Neuron (in vitro differentiated cells): Measurements from ENCODE around the gene CLASRP.

Source experiments
- H2AFZ ChIP-seq: one replicate; pipeline ENCODE4 v1.6.1; 2013; ENCODE audit warnings: low read depth, mild to moderate bottlenecking, inconsistent platforms, low read length, moderate library complexity
- H3K27me3 ChIP-seq: one replicate; pipeline ENCODE4 v1.6.1; 2013; ENCODE audit warnings: low read length; ENCODE audit not compliant: insufficient read depth
- H3K36me3 ChIP-seq: one replicate; pipeline ENCODE4 v1.6.1; 2013; ENCODE audit warnings: low read length; ENCODE audit not compliant: insufficient read depth
- H3K4me1 ChIP-seq: one replicate; pipeline ENCODE4 v1.6.1; 2013; ENCODE audit warnings: low read length; ENCODE audit not compliant: insufficient read depth
- H3K4me3 ChIP-seq: 2 replicates; pipeline ENCODE4 v1.5.1; 2013; ENCODE audit warnings: mild to moderate bottlenecking, low read length, moderate library complexity
- H3K9me3 ChIP-seq: one replicate; pipeline ENCODE4 v1.6.1; 2013; ENCODE audit warnings: low read length

The CLASRP gene

DNA sequence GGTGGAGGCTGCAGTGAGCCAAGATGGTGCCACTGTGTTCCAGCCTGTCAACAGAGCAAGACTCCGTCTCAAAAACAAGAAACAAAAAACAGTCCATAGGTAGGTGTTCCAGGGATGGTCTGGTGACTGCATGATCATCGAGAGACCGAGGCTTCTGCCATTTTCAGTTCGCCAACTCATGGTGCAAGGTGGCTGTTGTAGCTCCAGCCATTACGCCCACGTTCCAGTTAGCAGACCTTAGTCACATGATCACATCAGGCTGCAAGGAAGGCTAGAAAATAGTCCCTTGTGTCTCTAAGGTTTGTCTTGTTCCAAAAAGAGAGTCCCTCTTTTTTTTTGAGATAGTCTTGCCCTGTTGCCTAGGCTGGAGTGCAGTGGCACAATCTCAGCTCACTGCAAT is 3.1 kb upstream of the CLASRP start:
- Histone ChIP-seq H3K9me3 (peaks cover 3% of the 10 kb centered on the region), H3K4me1 (peaks cover 11% of the 10 kb centered on the region), H2AFZ (no peak overlapping the region), H3K4me3 (no peak overlapping the region), H3K27me3 (no peaks in the 10 kb centered on the region), H3K36me3 (peaks cover 10% of the 10 kb centered on the region)

DNA sequence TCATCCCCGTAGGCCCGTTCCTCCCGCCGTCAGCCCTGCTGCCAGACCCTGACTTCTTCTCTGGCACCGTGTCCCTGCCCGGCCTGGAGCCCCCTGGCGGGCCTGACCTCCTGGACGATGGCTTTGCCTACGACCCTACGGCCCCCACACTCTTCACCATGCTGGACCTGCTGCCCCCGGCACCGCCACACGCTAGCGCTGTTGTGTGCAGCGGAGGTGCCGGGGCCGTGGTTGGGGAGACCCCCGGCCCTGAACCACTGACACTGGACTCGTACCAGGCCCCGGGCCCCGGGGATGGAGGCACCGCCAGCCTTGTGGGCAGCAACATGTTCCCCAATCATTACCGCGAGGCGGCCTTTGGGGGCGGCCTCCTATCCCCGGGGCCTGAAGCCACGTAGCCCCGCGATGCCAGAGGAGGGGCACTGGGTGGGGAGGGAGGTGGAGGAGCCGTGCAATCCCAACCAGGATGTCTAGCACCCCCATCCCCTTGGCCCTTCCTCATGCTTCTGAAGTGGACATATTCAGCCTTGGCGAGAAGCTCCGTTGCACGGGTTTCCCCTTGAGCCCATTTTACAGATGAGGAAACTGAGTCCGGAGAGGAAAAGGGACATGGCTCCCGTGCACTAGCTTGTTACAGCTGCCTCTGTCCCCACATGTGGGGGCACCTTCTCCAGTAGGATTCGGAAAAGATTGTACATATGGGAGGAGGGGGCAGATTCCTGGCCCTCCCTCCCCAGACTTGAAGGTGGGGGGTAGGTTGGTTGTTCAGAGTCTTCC is 1.3 kb upstream of the CLASRP start:
- Histone ChIP-seq H3K9me3 (no peaks in the 10 kb centered on the region), H2AFZ (no peak overlapping the region), H3K4me3 (no peak overlapping the region), H3K4me1 (peaks cover 11% of the 10 kb centered on the region), H3K27me3 (no peaks in the 10 kb centered on the region), H3K36me3 (peaks cover 24% of the 10 kb centered on the region)

DNA sequence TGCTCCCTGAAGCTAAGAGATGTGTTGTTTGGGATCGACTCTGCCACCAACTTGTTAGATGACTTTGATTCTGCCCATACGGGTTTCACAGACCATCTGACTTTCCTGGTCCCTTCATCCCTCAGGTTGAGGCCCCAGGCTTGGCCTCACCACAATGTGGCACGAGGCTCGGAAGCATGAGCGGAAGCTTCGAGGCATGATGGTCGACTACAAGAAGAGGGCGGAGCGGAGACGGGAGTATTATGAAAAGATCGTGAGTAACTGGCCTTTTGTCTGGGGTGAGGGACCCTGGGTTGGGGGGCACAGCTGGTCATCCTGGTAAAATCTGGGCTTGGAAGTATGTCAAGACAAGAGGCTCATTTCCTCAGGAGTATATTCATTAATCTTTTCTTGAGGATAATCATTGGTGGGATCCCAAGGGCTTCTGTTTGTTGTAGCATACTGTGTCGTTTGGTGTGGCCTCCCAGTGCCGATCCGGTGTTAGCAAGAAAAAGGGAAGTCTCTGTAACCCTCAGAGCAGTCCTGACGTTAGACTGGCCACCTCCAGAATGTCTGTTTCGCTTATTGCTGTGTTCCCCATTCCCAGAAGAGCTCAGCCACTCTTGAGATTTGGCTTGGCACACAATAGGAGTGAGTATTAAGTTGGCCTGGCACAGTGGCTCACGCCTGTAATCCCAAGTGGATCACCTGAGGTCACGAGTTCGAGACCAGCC is 1.4 kb downstream of the CLASRP start:
- peaks cover 40% of the 10 kb centered on the region for H3K36me3 ChIP-seq
- peak overlapping the region; percentile 100 for H3K4me3 ChIP-seq
- H3K27me3 ChIP-seq = no peaks in the 10 kb centered on the region
- no peak overlapping the region for H2AFZ ChIP-seq
- H3K4me1 ChIP-seq = peaks cover 12% of the 10 kb centered on the region
- H3K9me3 ChIP-seq = no peaks in the 10 kb centered on the region

DNA sequence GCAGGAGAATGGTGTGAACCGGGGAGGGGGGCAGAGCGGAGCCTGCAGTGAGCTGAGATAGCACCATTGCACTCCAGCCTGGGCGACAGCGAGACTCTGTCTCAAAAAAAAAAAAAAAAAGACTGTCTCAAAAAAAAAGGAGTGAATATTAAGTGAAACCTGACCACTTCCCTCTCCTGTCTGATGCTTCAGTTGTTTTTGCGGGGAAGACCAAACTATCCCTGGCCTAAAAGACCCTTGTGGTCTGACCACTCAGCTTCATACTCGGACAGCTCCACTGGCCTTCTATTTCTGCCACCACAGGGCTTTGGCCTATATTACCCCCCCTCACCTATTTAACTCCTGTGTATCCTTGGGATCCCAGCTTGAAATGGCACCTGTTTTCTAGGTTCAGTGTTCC is 2.3 kb downstream of the CLASRP start:
- Histone ChIP-seq H3K27me3 (no peaks in the 10 kb centered on the region), H3K36me3 (peaks cover 46% of the 10 kb centered on the region), H2AFZ (no peak overlapping the region), H3K4me3 (no peak overlapping the region), H3K4me1 (peaks cover 21% of the 10 kb centered on the region), H3K9me3 (no peaks in the 10 kb centered on the region)

DNA sequence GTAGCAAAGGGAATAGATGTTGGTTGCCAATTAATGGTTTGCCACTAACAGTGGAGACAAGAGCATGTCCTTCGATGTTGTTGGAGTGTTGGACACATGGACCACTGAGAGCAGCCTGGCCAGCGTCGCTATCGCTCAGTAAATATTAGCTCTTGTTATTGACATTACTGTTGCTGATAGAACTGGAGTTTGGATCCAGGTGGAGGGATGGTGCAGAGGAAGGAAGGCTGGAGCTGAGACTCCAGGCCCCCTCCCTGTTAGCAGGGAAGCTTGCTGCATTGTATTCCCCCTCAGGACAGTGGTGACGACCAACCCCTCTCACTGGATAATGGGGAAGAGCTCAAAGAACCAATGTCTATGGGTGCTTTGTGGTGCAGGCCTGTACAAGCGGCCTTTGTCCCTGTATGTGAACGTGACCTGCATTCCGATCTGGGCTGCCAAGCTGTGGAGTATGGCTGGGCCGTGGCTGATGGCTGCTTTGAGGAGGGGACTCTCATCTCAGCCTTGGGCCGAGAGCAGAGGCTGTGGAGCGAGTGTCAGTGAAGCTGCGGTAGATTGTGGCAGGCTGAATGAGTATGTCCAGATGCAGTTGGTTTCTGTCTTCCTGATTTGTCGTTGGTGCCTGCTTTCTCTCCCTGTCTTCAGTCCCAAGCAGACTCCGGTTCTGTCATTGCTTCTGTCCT is 7.0 kb downstream of the CLASRP start:
- peaks cover 13% of the 10 kb centered on the region for H3K4me1 ChIP-seq
- no peaks in the 10 kb centered on the region for H3K9me3 ChIP-seq
- H2AFZ ChIP-seq = no peak overlapping the region
- no peak overlapping the region for H3K4me3 ChIP-seq
- no peaks in the 10 kb centered on the region for H3K27me3 ChIP-seq
- peaks cover 42% of the 10 kb centered on the region for H3K36me3 ChIP-seq

DNA sequence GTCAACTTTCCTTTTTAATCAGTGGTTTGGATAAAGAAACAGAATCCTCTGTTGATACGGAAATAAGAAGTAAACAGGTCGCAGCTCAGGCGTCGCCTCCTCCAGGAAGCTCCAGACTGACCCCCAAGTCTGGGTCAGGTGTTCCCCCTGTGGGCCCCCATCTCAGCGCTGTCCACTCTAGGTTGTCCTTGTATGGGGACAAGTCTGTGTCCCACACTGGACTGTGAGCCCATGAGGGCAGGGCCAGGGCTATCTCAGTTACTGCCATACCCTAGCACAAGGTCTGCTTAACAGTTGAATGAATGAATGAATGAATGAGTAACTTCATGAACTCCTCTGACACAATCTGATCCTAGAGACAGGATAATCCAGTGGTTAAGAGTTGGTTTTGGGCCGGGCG is 7.5 kb downstream of the CLASRP start:
- Histone ChIP-seq H2AFZ (no peak overlapping the region), H3K4me1 (peaks cover 13% of the 10 kb centered on the region), H3K9me3 (no peaks in the 10 kb centered on the region), H3K27me3 (no peaks in the 10 kb centered on the region), H3K4me3 (no peak overlapping the region), H3K36me3 (peaks cover 37% of the 10 kb centered on the region)

DNA sequence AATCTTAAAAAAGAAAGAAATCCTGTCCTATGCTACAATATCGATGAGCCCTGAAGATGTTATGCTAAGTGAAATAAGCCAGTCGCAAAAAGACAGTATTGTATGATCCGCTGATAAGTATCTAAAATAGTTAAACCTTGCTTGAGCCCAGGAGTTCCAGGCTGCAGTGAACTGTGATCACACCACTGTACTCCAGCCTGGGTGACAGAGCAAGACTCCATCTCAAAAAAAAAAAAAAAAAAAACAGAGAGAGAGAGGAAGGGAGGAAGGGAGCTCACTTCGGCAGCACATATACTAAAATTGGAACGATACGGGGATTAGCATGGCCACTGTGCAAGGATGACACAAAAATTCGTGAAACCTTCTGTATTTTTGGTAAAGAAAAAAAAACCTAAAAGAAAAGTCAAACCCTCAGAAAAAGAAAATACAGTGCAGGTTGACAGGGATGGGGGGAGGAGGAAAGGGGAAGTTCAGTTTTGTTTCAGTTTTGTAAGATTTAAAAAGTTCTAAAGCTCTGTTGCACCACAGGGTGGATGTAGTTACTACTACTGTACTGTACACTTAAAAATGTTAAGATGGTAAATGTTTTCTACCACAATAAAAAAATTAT is 8.4 kb downstream of the CLASRP start:
- Histone ChIP-seq H3K9me3 (no peaks in the 10 kb centered on the region), H2AFZ (no peak overlapping the region), H3K36me3 (peaks cover 34% of the 10 kb centered on the region), H3K4me1 (peaks cover 13% of the 10 kb centered on the region), H3K27me3 (no peaks in the 10 kb centered on the region), H3K4me3 (no peak overlapping the region)

DNA sequence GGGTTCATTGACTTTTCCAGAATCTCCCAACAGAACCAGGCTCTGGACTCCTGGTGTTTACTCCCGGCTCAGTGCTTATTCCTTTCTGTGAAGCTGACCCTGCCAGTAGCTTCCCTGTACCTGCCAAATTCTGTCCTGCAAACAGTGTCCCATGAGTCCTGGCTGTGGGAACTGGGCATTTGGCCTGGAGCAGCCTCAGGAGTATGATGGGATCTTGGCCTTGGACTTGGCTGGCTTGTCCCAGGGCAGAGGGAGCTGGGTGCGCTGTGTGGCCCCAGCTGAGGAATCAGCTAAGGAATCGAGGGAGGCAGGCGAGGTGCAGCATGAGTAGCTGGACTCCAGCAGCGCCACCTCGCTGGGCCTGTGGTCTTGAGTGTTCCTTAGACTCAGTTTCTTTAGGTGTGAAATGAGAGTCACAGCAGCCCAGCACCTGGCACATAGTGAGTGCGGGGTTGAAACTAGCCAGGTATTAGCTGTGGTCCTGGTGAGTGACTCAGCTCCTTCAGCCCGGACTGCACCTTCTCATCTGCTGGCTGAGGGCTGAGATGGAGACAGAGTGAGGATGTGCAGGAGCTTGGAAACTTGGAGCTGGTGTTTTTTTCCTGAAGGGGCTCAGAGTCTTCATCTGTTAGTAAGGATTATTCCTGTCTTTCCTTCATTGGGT is 10.4 kb downstream of the CLASRP start:
- Histone ChIP-seq H3K4me1 (peaks cover 13% of the 10 kb centered on the region), H2AFZ (no peak overlapping the region), H3K36me3 (peaks cover 44% of the 10 kb centered on the region), H3K9me3 (no peaks in the 10 kb centered on the region), H3K4me3 (no peak overlapping the region), H3K27me3 (no peaks in the 10 kb centered on the region)

DNA sequence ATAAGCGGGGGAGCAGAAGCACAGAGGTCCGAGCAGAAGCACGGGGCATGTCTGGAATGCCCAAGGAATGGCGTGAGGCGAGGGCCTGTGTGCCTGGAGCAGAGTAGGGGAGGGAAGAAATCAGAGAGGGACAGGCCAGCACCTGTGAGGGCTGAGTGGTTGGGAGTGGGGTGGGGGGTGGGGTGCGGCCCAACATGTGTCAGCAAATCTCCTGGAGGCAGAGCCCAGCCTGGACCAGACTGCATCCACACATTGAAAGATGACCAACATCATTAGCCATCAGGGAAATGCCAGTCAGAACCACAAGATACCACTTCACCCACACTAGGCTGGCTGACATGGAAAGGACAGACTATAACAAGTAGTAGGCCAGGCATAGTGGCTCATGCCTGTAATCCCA is 11.2 kb downstream of the CLASRP start:
- H3K4me3 ChIP-seq = no peak overlapping the region
- H3K4me1 ChIP-seq = peaks cover 13% of the 10 kb centered on the region
- H3K9me3 ChIP-seq = no peaks in the 10 kb centered on the region
- no peak overlapping the region for H2AFZ ChIP-seq
- no peaks in the 10 kb centered on the region for H3K27me3 ChIP-seq
- peaks cover 44% of the 10 kb centered on the region for H3K36me3 ChIP-seq

DNA sequence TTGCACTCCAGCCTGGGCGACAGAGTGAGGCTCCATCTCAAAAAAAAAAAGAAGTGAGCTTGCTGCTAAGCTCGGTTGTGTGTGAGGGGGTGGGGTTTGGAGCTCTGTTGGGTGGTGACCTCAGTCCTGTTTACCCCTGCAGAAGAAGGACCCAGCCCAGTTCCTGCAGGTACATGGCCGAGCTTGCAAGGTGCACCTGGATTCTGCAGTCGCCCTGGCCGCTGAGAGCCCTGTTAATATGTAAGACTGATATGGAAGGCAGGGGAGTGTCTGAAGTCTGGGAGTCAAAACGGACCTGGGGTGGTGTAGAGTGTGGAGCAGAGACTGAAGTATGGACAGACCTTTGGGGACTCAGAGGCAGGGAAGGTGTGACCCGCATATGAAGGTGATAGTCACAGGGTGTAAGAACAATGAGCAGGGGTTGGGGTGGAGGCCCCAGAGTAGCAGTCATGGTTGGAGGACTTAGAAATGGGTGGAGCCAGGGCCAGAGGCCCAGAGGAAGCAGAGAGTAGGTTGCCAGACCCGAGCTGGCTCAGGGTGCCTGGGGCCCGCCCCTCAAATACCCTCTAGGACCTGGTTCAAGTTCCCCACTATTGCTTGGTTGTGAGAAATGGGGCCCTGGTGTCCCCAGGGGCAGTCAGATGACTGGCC is 13.2 kb downstream of the CLASRP start:
- H3K36me3 ChIP-seq = peaks cover 52% of the 10 kb centered on the region

DNA sequence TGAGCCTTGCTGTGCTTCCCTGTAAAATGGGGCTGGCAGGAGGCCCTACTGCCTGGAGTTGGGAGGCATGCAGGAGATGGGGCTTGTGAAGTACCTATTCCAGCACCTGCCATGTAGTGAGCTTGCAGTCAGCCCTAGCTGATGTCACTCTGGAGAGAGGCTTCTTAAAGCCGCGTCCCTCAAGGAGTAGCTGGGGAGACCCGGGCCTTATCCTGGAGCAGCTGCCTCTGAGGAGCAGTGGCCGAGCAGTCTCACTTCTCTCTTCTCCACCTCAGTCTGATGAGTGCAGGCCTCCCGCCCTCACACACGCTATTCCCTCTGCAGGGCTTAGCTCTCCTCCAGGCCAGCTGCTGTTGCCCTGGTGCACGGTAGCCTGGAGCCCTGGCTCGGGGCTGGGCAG is 18.0 kb downstream of the CLASRP start:
- Histone ChIP-seq H3K4me1 (no peaks in the 10 kb centered on the region), H3K4me3 (no peak overlapping the region), H2AFZ (no peak overlapping the region), H3K36me3 (peaks cover 88% of the 10 kb centered on the region), H3K27me3 (no peaks in the 10 kb centered on the region), H3K9me3 (no peaks in the 10 kb centered on the region)

More for the DNA sequence above, 13.2 kb downstream of the CLASRP start:
- H3K4me1 ChIP-seq = no peaks in the 10 kb centered on the region
- H3K27me3 ChIP-seq = no peaks in the 10 kb centered on the region
- H2AFZ ChIP-seq = no peak overlapping the region
- no peak overlapping the region for H3K4me3 ChIP-seq
- no peaks in the 10 kb centered on the region for H3K9me3 ChIP-seq

DNA sequence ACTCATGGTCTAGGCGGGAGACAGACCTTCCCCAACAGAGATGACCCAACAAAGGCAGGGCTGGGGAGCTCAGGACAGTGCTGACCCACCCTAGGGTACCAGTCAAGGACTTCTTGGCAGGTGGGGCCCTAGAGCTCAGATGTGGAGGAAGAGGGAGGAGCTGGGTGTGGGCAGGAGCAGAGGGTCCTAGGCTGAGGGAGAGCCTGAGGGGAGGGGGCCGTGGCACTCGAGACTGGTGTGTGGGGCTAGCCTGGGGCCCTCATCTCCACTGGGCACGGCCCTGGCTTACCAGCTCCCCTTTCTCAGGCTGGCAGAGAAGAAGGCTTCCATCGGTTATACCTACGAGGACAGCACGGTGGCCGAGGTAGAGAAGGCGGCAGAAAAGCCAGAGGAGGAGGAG is 18.6 kb downstream of the CLASRP start:
- H3K36me3 ChIP-seq = peaks cover 86% of the 10 kb centered on the region
- no peak overlapping the region for H2AFZ ChIP-seq
- no peaks in the 10 kb centered on the region for H3K4me1 ChIP-seq
- H3K9me3 ChIP-seq = no peaks in the 10 kb centered on the region
- H3K4me3 ChIP-seq = no peak overlapping the region
- H3K27me3 ChIP-seq = no peaks in the 10 kb centered on the region
